Endothelial cell of umbilical vein (primary cell): Measurements from ENCODE around the gene POLR1D. TPM values are rescaled to one million over a fixed set of nuclear protein-coding genes. Genes with fewer than 3 reads are reported as not detected.

Source experiments
- BruUV-seq: library from RNA; stranded (reverse); fragments of 400-500 nt; replicated peaks from 2 replicates; lab custom pipeline; 2021; lab: Mats Ljungman, UMichigan
- CTCF ChIA-PET: fragments of 300-600, 350-600 bp; sonication (Branson Sonifier 250); formaldehyde crosslinking; loops from one replicate; lab custom pipeline; 2021; ENCODE audit warnings: antibody characterized with exemption, inconsistent platforms; lab: Charles Lee
- POLR2A ChIA-PET: fragments of 300-600, 350-600 bp; sonication (Branson Sonifier 250); formaldehyde crosslinking; loops from one replicate; lab custom pipeline; 2021; ENCODE audit warnings: antibody characterized with exemption, inconsistent platforms; lab: Charles Lee
- DNase-seq: peaks from one replicate; pipeline ENCODE4 v3.0.0-alpha.2; 2011; ENCODE audit warnings: low read depth, low spot score
- FAIRE-seq: peaks from 2 replicates; lab custom pipeline; 2011; peaks lifted over from hg19 to GRCh38; lab: Jason Lieb, UNC
- H2AFZ ChIP-seq: 2 replicates; pipeline ENCODE4 v1.6.0; 2012; ENCODE audit warnings: low read depth, low read length, control low read depth, inconsistent platforms
- H3K27ac ChIP-seq: 2 replicates; pipeline ENCODE4 v1.5.1; 2011; ENCODE audit warnings: low read depth, mild to moderate bottlenecking, control low read depth, low read length, moderate library complexity; ENCODE audit not compliant: insufficient read depth
- H3K27me3 ChIP-seq, 2 experiments: 2 replicates each; pipeline versions ENCODE4 v1.6.0 to v1.6.1; 2011; ENCODE audit warnings: low read length in 2 of 2, mixed read lengths in 1 of 2; ENCODE audit not compliant: control insufficient read depth in 2 of 2, insufficient read depth in 2 of 2
- H3K36me3 ChIP-seq, 2 experiments: 2 replicates in 1 of 2; 3 replicates in 1 of 2; pipeline ENCODE4 v1.5.1; 2011; ENCODE audit warnings: low read length in 2 of 2, mild to moderate bottlenecking in 1 of 2, moderate library complexity in 1 of 2; ENCODE audit not compliant: control insufficient read depth in 2 of 2, insufficient read depth in 2 of 2; ENCODE audit errors: extremely low read depth in 1 of 2
- H3K4me1 ChIP-seq: 3 replicates; pipeline ENCODE4 v1.5.1; 2011; ENCODE audit warnings: mild to moderate bottlenecking, low read length; ENCODE audit not compliant: control insufficient read depth, insufficient read depth; ENCODE audit errors: extremely low read depth
- H3K4me2 ChIP-seq: 2 replicates; pipeline ENCODE4 v1.6.1; 2011; ENCODE audit warnings: low read length, control low read depth, mixed read lengths; ENCODE audit not compliant: insufficient read depth
- H3K4me3 ChIP-seq, 3 experiments: fragments of 200-600 bp in 1 of 3; sonication (generic), shearing (Covaris generic) in 1 of 3; replicated peaks in 1 of 3; 2 replicates each; pipeline ENCODE4 v1.5.1; 2011 to 2016; ENCODE audit warnings: control low read depth in 3 of 3, low read length in 3 of 3, mild to moderate bottlenecking in 2 of 3, inconsistent platforms in 1 of 3, low read depth in 1 of 3, moderate library complexity in 1 of 3; ENCODE audit not compliant: insufficient read depth in 1 of 3
- H3K79me2 ChIP-seq: 2 replicates; pipeline ENCODE4 v1.6.0; 2012; ENCODE audit warnings: low read length, inconsistent platforms; ENCODE audit not compliant: control insufficient read depth, insufficient read depth
- H3K9ac ChIP-seq: replicated peaks from 2 replicates; pipeline ENCODE3; 2011; ENCODE audit warnings: low read length, control low read depth; ENCODE audit not compliant: insufficient read depth; ENCODE audit errors: extremely low read depth
- H3K9me1 ChIP-seq: replicated peaks from 3 replicates; pipeline ENCODE4 v1.6.0; 2011; ENCODE audit warnings: mild to moderate bottlenecking, low read length; ENCODE audit not compliant: control insufficient read depth, insufficient read depth; ENCODE audit errors: extremely low read depth
- H3K9me3 ChIP-seq: replicated peaks from 2 replicates; pipeline ENCODE4 v1.5.1; 2012; ENCODE audit warnings: low read length, inconsistent platforms; ENCODE audit not compliant: control insufficient read depth, insufficient read depth
- H4K20me1 ChIP-seq: replicated peaks from 2 replicates; pipeline ENCODE3; 2011; ENCODE audit warnings: mild to moderate bottlenecking, low read length; ENCODE audit not compliant: control insufficient read depth, insufficient read depth; ENCODE audit errors: extremely low read depth
- CTCF ChIP-seq, 2 donors: IDR thresholded peaks; 1 replicate in 1 of 2; 2 replicates in 1 of 2; pipeline ENCODE4 v1.5.1; 2011; ENCODE audit warnings: low read length in 2 of 2, mild to moderate bottlenecking in 2 of 2, moderate library complexity in 2 of 2, control low read depth in 1 of 2, inconsistent platforms in 1 of 2, low read depth in 1 of 2; ENCODE audit not compliant: insufficient read depth in 1 of 2; ENCODE audit errors: extremely low read depth in 1 of 2
- EZH2 ChIP-seq: IDR thresholded peaks from 2 replicates; pipeline ENCODE4 v1.6.1; 2012; ENCODE audit warnings: borderline replicate concordance, low read depth, mild to moderate bottlenecking, moderate library complexity, low read length, inconsistent platforms; ENCODE audit not compliant: severe bottlenecking
- FOS ChIP-seq: IDR thresholded peaks from 2 replicates; pipeline ENCODE4 v1.6.1; 2011; ENCODE audit warnings: mild to moderate bottlenecking, low read length, moderate library complexity, borderline replicate concordance; ENCODE audit not compliant: insufficient read depth
- GATA2 ChIP-seq: IDR thresholded peaks from 2 replicates; pipeline ENCODE4 v1.7.0; 2011; ENCODE audit warnings: low read depth, mild to moderate bottlenecking, moderate library complexity, mixed read lengths, low read length; ENCODE audit not compliant: insufficient read length, insufficient read depth
- JUN ChIP-seq: IDR thresholded peaks from 2 replicates; pipeline ENCODE4 v1.6.1; 2011; ENCODE audit warnings: borderline replicate concordance, low read depth; ENCODE audit not compliant: insufficient read length, insufficient read depth
- MYC ChIP-seq: IDR thresholded peaks from one replicate; pipeline ENCODE4 v1.6.1; 2011; ENCODE audit warnings: mild to moderate bottlenecking, low read depth, low read length
- POLR2A ChIP-seq: IDR thresholded peaks from 2 replicates; pipeline ENCODE4 v1.6.1; 2012; ENCODE audit warnings: low read depth, mild to moderate bottlenecking, control low read depth, low read length
- POLR2AphosphoS5 ChIP-seq: IDR thresholded peaks from 2 replicates; pipeline ENCODE4 v1.6.1; 2012; ENCODE audit warnings: low read depth, mild to moderate bottlenecking, control low read depth, low read length, moderate library complexity; ENCODE audit not compliant: insufficient read depth
- dilution Hi-C: fragments of 300-500 bp; cut with MboI; formaldehyde crosslinking; loops from one replicate; pipeline ENCODE4 v1.15.0; 2019; ENCODE audit warnings: low sequenced_read_pairs; ENCODE audit not compliant: extremely low pct_ligation_motif_present
- intact Hi-C: fragments of 100-400 bp; cut with micrococcal nuclease; formaldehyde crosslinking; loops from one replicate; pipeline ENCODE4 v1.10.0; 2022
- polyA plus RNA-seq, 4 experiments: library from polyadenylated mRNA; depleted of rRNA in 3 of 4; stranded (reverse) in 3 of 4; unstranded in 1 of 4; fragments of >200 nt; gene quantifications; 2 replicates each; pipeline versions ENCODE4 v1.2.1 to v1.2.3, GENCODE V29; 2011 to 2012; ENCODE audit warnings: missing spikeins in 1 of 4
- total RNA-seq: library from RNA; stranded (reverse); gene quantifications from 2 replicates; pipeline ENCODE4 v1.2.3, GENCODE V29; 2021
- TF ChIP-seq, protein P1 (sequence below): IDR thresholded peaks from 2 replicates; pipeline ENCODE4 v1.6.1; 2011; ENCODE audit not compliant: insufficient read depth, insufficient read length

POLR1D gene
- total and polyA plus RNA-seq, 2 donors (not counting 3 experiments of a cell fraction or from before 2014, with no cell fraction given): 90.7 to 111 TPM

GRCh38 chr13:27578121-27579030, 43.3 kb upstream of the POLR1D start:
- POLR2A ChIA-PET: no interaction called here
- no peaks in the 10 kb centered on the region for H3K27me3 ChIP-seq
- CTCF ChIA-PET: interaction anchor here (0.9 to 1.3 kb wide), 2 partner anchors 22 to 43 kb away, joined by 3 read pairs; no protein-coding TSS in a partner anchor
- no peak overlapping the region for H3K4me3 ChIP-seq
- dilution Hi-C loops: no loop called here
- no peak overlapping the region for H3K9ac ChIP-seq
- intact Hi-C loops: no loop called here
- H3K9me3 ChIP-seq: no peaks in the 10 kb centered on the region
- no peak overlapping the region for H3K4me2 ChIP-seq
- peaks cover 20% of the 10 kb centered on the region for H3K4me1 ChIP-seq
- H3K36me3 ChIP-seq: peaks cover 0 to 2% of the 10 kb centered on the region in 2 experiments
- no peak overlapping the region for H3K27ac ChIP-seq
- H3K79me2 ChIP-seq: peaks cover 7% of the 10 kb centered on the region
- H2AFZ ChIP-seq: no peak overlapping the region
- BruUV-seq: no TSS peak
- no peak for DNase-seq
- FAIRE-seq: no peak
- TF ChIP-seq EZH2: no peak
- TF ChIP-seq POLR2A: no peak
- TF ChIP-seq MYC: no peak
- TF ChIP-seq GATA2: no peak
- TF ChIP-seq, protein P1, sequence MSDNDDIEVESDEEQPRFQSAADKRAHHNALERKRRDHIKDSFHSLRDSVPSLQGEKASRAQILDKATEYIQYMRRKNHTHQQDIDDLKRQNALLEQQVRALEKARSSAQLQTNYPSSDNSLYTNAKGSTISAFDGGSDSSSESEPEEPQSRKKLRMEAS: no peak
- TF ChIP-seq POLR2AphosphoS5: no peak
- TF ChIP-seq FOS: no peak
- no peak for TF ChIP-seq CTCF (IDR thresholded peaks at IDR 0.05; ENCODE audit: extremely low read depth in 1 of 2, insufficient read depth in 1 of 2, low read depth in 1 of 2, low read length in 2 of 2)
- no peak for TF ChIP-seq JUN
- no peaks in the 10 kb centered on the region for H3K9me1 ChIP-seq
- H4K20me1 ChIP-seq: no peaks in the 10 kb centered on the region
